BJ (cell line): Measurements from ENCODE around the gene PTAFR. TPM values are rescaled to one million over a fixed set of nuclear protein-coding genes. Genes with fewer than 3 reads are reported as not detected.

ENCODE experiments used
- CTCF ChIA-PET: fragments of 350-600 bp; formaldehyde crosslinking; extraction: SDS; loops from one replicate; lab custom pipeline; 2021; ENCODE audit warnings: antibody characterized with exemption, inconsistent platforms; lab: Yijun Ruan, JAX
- POLR2A ChIA-PET: fragments of 300-600 bp; sonication (Branson Sonifier 250); formaldehyde crosslinking; extraction: SDS; loops from one replicate; lab custom pipeline; 2021; ENCODE audit warnings: antibody characterized with exemption; lab: Charles Lee
- DNase-seq: peaks from one replicate; pipeline ENCODE4 v3.0.0-alpha.2; 2011; ENCODE audit warnings: low read depth
- H3K27me3 ChIP-seq: 2 replicates; pipeline ENCODE4 v1.6.0; 2011; ENCODE audit warnings: low read length; ENCODE audit not compliant: control insufficient read depth, insufficient read depth
- H3K36me3 ChIP-seq: 2 replicates; pipeline ENCODE4 v1.5.1; 2011; ENCODE audit warnings: low read length; ENCODE audit not compliant: control insufficient read depth, insufficient read depth
- H3K4me3 ChIP-seq: 2 replicates; pipeline ENCODE4 v1.5.1; 2011; ENCODE audit warnings: low read depth, mild to moderate bottlenecking, control low read depth, low read length
- polyA plus RNA-seq: library from polyadenylated mRNA; depleted of rRNA; stranded (reverse); fragments of >200 nt; gene quantifications from 2 replicates; pipeline ENCODE4 v1.2.3, GENCODE V29; 2011
- TF ChIP-seq, protein P1 (sequence below): IDR thresholded peaks from 2 replicates; pipeline ENCODE4 v1.5.1; 2011; ENCODE audit warnings: low read depth, mild to moderate bottlenecking, control low read depth, inconsistent platforms, low read length, moderate library complexity; ENCODE audit not compliant: insufficient read depth

PTAFR gene
- polyA plus RNA-seq, 1 experiment: 0.10 TPM

DNA sequence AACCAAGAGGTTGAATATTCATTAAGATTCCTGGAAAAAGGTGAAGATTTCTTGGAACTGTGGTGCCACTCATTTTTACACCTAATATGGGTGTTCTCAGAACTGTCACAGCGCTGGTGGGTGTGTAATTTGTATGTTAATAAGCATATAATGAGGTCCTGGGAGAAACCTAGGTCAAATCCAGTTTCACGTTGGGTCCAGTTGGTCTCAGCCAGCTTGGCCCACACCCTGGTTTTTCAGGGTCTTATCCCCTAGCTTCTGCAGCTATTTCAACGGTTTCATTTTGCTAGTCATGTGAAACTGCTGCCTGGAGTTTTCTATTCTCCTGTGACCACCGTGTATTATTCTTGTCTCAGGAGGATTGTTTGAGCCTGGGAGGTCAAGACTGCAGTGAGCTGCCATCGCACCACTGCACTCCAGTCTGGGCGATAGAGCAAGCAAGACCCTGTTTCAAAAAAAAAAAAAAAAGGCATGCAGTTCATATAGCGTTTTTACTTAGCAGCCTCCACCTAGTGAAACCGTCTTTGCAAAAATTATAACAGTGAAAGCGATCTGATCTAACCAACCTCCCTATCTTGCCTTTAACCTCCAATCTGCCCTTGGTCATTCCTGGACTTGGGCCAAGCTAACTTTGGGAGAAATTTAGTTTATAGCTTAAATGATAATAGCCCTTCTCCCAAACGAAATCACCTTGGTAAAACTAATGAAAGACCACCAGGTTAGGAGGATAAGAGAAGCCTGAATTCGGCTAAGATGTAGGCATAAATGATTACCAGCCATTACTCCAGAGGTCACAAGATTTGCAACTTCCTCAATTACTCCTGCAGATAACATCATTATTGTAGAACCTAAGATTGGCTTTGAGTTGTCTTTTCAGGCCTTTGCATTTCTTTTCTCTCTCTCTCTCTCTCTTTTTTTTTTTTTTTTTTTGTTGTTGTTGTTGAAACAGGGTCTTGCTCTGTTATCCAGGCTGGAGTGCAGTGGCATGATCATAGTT lies 44.0 kb downstream of the PTAFR start:
- POLR2A ChIA-PET: no interaction called here
- H3K4me3 ChIP-seq: no peak overlapping the region
- CTCF ChIA-PET: interaction anchor here (0.6 to 1.1 kb wide), 3 partner anchors 38 to 125 kb away, joined by 3 to 4 read pairs (median 3); no protein-coding TSS in a partner anchor
- H3K27me3 ChIP-seq: no peaks in the 10 kb centered on the region
- no peaks in the 10 kb centered on the region for H3K36me3 ChIP-seq
- TF ChIP-seq, protein P1, sequence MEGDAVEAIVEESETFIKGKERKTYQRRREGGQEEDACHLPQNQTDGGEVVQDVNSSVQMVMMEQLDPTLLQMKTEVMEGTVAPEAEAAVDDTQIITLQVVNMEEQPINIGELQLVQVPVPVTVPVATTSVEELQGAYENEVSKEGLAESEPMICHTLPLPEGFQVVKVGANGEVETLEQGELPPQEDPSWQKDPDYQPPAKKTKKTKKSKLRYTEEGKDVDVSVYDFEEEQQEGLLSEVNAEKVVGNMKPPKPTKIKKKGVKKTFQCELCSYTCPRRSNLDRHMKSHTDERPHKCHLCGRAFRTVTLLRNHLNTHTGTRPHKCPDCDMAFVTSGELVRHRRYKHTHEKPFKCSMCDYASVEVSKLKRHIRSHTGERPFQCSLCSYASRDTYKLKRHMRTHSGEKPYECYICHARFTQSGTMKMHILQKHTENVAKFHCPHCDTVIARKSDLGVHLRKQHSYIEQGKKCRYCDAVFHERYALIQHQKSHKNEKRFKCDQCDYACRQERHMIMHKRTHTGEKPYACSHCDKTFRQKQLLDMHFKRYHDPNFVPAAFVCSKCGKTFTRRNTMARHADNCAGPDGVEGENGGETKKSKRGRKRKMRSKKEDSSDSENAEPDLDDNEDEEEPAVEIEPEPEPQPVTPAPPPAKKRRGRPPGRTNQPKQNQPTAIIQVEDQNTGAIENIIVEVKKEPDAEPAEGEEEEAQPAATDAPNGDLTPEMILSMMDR: no peak
- no peak for DNase-seq

DNA sequence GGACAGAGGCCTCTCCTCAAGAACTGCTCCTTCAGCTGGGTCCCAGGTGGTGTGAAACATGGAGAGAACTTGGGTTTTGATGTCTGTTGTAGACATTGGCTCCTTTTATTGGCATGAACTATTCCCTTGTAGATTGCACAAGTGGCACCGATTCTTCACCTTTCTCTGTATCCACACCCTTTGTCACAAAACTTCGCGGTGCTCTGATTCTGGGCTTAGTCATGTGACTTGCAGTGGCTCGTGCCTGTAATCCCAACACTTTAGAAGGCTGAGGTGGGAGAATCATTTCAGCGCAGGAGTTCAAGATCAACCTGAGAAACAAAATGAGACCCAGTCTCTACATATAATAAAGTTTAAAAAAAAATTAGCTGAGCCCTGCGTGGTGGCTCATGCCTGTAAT lies 45.6 kb downstream of the PTAFR start:
- TF ChIP-seq, protein P1: no peak
- no peak overlapping the region for H3K4me3 ChIP-seq
- POLR2A ChIA-PET: no interaction called here
- CTCF ChIA-PET: no interaction called here
- DNase-seq: no peak
- H3K36me3 ChIP-seq: no peaks in the 10 kb centered on the region
- peaks cover 2% of the 10 kb centered on the region for H3K27me3 ChIP-seq

DNA sequence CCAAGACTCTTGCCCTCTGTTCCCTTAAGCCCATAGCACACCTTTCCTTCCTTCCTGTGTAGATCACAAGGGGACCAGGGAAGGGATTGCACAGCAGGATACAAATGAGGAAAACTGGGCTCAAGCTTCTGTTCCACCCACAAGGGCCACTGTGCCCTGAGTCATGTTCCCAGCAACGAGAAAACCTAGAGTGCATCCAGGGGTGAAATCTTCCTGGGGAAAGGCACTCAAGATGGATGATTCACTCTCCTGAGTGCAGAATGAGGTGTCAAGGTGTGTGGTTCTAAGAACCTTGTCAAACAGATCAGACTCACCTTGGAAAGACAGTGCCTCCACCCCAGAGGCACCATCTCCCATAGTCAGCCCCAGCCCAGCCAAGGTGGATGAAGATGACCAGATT lies 47.3 kb downstream of the PTAFR start:
- TF ChIP-seq, protein P1: no peak
- Histone ChIP-seq H3K4me3 (no peak overlapping the region), H3K36me3 (no peaks in the 10 kb centered on the region), H3K27me3 (peaks cover 2% of the 10 kb centered on the region)
- DNase-seq: no peak
- POLR2A ChIA-PET: no interaction called here
- CTCF ChIA-PET: no interaction called here

DNA sequence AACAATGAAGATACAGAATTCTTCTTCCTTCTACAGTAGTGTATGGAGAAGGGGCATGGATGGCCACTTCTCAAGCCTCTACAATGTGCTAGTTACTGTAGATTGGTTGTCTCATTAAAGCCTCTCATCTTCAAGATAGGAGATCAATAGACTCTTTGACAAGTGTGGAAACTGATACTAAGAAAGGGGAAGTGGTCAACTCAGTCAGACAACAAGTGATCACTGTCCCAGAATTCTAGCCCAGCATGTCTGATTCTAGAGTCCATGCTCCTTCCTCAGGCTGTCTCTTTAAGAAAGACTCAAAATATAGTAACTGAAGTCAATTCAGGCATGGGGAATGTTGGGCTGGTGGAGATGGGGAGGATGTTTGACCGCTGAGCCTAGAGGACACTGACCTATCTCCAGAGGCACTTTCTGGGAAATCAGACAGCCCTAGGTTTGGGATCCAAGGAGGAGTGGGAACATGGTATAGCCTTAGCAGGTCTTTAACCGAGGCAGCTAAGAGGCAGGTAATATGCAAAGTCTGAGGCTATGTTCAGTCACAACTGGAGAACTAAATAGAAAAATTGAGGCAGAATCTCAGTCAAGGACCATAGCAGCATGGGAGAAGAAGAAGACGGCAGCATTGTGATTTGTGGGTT lies 48.8 kb downstream of the PTAFR start:
- TF ChIP-seq, protein P1: no peak
- CTCF ChIA-PET: no interaction called here
- POLR2A ChIA-PET: no interaction called here
- Histone ChIP-seq H3K36me3 (no peaks in the 10 kb centered on the region), H3K4me3 (no peak overlapping the region), H3K27me3 (peaks cover 2% of the 10 kb centered on the region)
- DNase-seq: no peak
